ENCODE data around the gene PTPRM.

The PTPRM gene

DNA sequence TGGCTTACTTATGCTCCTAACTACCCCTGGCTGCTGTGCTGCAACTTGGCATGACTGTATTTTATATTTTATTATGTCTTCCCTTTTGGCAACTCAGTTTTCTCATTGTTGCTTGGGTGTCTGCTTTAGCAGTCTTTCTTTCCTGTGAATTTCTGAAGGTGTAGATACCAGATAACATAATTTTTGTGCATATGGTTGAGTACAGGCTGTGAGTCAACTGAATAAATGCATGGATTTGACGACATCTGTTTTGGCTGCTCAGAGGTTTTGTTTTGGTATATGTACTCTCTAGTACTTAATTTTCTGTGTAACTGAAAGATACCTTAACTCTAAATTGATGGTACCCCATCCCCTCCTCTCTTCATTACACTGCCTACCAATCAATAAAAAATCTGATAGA, 303.1 kb downstream of the PTPRM start:
- DNase-seq, result no peak

DNA sequence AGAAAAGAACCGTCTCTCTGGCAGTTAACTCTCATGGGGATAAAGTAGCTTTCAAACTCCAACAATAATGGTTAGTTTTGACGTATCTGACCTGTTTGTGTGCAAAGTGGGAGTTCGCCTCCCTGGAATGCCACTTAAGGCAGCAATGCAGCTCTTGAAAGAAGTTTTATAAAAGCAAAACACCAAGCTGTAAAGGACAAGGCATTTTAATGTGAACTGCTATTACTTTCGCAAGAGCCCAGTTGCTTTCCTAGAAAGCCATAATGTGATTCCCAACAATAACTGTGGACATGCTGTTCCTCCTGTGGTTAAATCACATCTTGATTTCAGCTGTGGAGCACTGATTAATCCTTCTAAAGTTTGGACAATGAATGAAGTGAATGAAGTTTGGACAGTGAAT, 303.7 kb downstream of the PTPRM start:
- peak; percentile 25 for DNase-seq

DNA sequence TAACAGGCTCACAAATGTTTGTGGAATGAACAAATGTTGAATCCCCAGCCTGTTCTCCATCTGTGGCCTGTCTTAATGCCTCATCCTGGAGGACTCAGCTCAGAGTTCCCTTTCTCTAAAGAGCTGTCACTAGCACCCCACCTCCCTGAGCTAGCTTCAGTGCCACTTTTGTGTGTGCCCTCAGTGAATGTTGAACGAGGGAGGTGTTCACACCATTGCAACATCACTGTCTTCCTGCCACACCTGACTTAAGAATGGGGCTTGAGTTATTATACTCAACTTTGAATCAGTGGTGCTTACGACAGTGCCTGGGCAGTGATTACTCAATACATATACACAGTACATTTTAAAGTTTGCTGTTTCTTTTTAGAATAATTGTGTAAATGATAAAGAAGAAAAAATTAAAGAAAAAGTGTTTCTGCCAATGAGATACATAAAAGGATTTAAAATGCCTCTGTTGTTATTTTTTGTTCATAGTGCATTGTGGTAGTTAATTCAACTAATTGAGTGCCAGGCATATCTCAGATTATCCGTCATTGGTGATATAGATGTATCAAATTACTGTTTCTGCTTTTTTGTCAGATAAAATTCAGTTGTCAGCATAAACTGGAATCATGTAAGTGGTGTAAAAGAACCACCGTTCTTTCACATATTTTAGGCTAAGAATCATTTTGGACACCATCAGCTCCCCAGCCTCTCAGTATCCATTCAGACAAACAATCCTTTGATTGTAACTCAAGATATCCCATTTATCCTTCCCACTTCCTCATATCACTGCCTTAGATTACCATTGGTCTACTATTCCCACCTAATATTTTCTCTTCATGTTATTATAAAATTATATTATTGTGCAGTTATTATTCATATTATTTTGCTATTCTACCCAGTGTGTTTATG, 304.7 kb downstream of the PTPRM start:
- peak; percentile 60 for DNase-seq

DNA sequence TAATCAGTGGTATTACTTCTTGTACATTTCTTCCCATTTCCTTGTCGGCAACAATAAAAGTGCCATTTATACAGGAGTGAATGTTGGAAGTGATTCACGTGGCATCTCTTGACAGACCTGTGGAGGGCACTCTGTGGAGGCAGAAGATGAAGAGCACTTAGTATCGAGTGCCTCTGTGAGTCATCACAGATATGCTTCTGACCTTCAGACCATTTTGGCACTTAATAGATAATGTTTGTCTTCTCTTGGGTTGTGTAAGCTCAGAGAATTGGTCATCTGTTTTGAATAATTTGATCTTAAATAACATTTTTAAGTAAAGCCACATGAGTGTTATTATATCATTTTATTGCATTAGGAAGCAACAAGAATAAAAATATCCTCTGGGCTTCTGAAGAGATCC, 305.5 kb downstream of the PTPRM start:
- peak; percentile 80 for DNase-seq

DNA sequence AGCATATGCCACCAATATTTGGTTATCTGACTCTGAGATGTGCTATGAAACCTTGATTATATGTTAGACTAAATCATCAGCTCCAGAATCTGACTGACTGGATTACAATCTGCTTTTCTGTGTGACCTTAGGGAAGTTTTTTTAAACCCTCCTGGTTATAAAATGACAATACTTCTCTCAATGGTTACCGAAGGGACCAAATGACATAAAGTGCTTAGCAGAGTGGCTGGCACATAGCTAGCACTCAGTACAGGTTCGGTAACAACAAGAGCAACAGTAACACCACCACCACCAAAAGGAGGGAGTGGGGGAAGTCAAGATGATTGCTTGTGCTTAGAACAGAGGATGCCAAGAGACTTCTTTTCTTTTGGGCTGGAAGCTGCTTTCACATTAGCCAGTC, 306.2 kb downstream of the PTPRM start:
- DNase-seq, result no peak

DNA sequence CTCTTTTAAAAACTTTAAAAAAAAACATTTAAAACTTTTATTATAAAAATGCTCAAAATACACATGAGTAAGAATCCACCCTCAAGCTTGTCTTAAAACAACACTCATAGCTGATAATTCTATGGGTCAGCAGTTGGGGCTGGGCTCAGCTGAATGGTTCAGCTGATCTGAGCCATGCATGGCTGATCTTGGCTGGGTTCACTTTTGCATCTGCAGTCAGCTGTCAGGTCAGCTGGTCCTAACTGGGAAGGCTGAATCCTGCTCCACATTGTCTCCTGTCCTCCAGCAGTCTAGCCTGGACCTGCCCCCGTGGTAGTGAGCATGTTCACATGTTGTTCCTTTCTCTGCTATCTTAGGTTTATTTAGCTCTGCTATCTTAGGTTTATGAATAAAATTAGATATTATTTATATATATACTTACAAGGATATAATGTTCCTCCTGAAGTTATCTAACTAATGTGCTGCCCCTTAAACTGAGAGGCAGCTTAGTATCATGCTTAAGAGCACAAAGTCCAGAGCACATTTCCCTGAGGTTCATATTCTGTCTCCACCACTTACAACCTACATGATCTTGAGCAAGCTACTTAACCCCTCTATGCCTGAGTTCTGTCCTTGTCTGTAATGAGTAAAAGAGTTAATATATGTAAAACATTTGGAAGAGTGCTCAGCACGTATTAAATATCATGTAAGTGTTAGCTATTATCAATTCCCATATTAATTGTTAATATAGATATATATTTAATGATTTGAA, 309.4 kb downstream of the PTPRM start:
- DNase-seq, result no peak

DNA sequence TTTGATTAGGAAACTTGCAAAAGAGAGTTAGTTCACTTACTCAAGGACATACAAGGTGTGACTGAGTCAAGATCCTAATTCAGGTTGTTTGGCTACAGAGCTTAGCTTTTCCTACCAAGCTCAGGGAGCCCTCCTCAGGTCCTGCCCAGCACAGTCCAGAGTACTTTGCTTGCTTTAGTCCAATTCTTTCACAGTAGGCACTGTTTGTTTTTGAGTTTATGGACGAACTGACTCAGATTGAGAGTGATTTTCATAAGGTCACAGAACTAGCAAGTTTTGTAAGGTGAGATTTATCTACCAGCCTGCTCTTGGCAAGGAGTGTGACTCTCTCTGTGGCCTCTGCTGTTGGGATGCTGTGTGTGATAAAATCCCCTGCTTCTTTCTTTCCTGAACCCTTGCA, 310.5 kb downstream of the PTPRM start:
- no peak for DNase-seq

DNA sequence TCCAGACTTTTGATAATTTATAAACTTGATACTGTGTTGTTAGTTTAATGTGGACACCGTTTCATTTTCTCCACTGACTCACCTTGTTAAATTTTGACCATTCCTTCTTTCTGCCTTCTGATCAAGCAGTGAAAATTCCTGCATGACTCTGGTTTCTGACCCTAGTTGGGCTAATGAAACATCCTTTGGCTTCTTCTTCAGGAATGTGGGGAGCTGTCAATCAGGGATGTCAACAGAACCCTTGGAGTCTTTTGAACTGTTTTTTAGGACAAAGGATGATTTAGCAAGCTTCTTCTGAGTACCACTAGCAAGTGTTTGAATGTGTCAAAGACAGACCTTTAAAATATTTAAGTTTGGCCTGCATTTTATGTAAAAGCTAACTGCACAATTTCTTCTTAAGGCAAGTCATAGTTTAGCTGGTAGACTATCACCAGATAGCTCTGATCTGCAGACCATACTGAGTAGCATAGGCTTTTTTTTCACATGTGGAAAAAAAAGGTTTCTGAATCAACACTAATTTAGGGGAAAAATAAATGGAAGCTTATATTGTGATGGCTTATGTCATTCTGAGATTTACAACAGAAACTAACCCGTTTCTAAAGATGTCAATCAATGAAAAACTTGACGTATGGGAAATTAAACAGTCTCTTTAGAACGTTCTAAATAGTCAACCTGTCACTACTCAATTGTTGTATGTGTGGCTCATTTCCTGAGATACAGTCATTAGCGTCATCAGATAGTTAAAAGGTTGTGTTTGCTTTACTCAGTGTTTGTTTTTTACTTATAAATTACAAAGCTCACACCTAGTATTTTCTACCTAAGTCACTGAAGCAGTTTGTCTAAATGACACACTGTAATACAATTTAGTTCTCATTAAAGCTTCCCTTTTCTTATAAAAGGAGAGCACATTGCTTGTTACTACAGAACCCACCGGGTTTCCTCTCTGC, 311.4 kb downstream of the PTPRM start:
- DNase-seq, result no peak

DNA sequence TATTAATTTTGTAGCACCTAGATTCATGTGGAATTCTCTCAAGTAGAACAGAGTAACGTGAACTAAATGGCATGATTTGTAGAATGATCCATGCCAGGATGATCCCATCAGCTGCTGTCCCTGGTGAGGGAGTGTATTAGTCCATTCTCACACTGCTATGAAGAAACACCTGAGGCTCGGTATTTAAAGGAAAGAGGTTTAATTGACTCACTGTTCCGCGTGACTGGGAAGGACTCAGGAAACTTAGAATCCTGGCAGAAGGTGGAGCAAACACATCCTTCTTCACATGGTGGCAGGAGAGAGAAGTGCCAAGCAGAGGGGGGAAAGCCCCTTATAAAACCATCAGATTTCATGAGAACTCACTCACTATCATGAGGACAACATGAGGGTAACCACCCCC, 312.6 kb downstream of the PTPRM start:
- no peak for DNase-seq

DNA sequence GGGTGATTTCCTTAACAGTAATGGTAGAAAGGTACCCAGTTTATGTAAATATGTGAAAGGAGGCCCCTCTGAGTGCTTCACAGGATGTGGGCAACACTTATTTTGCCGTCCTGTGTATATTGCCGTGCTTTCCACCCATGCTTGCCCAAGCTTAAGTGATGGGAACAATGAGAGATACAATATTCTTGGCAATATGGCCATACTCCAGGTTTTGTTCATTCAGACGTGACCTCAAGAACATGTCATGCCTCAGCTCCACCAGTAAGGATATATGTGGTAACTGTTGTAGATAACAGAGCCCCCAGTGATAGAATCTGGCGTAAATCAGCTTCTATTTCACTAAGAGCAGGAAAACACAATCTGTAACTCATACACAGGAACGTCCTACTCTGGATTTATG, 318.7 kb downstream of the PTPRM start:
- no peak for DNase-seq

DNA sequence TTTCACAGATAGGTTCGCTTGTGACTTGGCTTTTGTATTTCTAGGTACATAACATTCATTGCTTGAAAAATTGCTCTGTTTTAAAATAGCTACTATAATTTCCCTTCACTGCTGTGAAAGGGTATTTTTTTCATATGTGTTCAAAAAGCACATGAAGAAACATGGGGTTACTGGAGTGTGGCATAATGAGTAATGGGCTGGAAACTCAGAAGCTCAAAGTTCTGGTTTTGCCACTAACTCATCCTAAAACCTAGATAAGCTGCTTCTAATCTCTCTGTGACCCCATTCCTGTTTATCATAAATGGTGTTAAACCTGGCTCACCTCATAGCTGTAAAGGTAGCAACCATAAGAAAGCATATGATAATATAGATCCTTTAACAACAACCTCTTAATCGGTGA, 319.3 kb downstream of the PTPRM start:
- DNase-seq, result no peak

DNA sequence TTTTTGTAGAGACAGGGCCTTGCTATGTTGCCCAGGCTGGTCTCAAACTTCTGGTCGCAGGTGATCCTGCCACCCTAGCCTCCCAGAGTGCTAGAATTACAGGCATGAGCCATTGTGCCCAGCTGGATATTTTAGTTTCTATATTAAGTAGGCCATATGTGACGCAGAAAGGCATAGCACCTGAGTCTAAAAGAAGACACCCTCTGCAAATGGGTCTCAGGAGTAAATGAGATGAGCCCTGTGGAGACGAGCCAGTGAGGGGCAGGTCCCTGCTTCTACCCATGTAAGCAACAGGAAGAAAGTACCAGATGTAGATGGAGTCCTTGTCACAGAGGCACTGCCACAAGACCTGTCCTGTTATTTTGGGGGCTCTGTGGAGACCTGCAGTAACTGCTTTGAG, 322.4 kb downstream of the PTPRM start:
- no peak for DNase-seq

DNA sequence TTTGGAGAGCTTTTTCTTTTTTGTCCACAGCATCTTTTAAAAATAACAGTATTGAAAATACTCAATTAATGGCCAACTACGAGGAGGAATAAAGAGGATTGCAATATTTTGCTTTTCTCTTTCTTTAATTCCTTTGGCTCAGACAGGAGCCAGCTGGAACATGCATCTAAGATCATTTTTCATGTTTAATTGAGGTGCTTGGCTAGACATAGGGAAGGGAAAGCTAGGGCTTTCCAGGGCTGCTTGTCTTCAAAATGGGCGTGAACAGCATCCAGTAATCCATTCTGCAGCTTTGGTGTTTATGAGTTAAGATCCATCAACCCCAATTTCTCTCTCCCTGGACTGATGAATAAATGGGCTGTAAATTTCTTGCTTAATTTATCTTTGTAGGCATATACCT, 323.0 kb downstream of the PTPRM start:
- DNase-seq, result no peak

DNA sequence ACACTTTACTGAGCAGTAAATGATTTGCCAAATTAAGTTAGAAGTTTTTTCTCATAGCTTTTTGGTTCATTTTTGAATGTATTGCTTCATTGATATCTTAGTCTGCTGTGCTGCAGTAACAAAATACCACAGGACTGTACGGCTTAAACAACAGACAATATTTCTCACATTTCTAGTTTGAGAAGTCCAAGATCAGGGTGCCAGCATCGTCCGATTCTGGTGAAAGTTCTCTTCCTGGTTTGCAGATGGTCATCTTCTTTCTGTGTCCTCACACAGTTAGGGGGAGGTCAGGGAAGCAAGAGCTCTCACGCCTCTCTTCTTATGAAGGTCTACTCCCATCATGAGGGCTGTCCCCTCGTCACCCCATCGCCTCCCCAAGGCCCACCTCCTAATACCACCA, 325.4 kb downstream of the PTPRM start:
- DNase-seq, result no peak

DNA sequence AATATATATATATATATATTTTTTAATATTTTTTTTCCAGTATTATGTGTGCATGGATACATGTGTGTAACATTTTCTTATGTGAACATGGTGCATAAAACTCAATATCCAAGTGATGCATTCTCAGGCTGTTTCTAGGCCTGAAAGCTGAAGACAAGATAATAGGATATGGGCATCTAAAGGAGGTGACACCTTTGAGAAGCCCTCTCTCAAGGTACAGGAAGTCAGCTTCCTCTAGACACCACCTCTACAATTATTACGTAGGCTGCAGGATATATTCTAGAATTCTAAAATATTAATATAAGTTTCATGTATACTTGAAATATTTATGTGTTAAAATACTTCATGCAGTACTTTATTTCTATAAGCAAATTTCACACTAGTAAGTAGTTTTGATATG, 327.5 kb downstream of the PTPRM start:
- DNase-seq, result no peak

DNA sequence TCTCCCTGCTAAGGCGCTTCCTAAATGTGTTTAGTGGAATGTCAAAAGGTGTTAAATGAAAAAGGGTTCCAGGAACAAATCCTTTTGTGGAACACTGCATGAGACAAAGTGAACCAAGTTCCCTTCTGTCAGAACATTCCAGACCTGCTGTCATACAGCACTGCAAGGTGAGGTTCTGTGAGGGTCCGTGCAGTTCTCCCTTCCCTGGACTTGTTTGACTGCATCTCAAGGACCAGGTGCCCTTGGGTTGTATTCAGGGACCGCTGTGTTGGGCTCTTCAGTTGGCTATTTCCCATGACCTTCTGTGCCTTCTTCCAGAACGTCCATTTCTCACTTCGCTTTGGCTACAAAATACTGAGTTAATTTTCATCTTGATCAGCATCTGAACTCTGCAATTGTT, 328.2 kb downstream of the PTPRM start:
- no peak for DNase-seq

DNA sequence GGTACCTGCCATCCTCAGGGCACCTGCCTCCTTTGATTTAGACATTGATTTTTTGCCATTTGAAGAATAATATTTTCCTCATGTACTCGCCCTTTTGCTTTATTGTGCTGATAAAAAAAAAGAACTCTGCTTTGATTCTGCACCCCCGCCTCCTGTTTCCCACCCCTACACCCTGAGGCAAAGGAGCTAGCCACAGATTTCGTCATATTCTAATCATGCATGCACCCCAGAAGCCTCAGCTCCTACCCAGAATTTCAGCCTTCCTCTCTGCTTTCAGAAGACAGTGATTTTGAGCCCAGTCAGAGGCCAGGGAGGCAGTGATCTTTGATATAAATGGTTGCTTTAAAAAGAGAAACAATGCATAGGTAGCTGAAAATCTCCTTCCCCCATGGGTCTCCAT, 329.0 kb downstream of the PTPRM start:
- DNase-seq, result peak; percentile 42

DNA sequence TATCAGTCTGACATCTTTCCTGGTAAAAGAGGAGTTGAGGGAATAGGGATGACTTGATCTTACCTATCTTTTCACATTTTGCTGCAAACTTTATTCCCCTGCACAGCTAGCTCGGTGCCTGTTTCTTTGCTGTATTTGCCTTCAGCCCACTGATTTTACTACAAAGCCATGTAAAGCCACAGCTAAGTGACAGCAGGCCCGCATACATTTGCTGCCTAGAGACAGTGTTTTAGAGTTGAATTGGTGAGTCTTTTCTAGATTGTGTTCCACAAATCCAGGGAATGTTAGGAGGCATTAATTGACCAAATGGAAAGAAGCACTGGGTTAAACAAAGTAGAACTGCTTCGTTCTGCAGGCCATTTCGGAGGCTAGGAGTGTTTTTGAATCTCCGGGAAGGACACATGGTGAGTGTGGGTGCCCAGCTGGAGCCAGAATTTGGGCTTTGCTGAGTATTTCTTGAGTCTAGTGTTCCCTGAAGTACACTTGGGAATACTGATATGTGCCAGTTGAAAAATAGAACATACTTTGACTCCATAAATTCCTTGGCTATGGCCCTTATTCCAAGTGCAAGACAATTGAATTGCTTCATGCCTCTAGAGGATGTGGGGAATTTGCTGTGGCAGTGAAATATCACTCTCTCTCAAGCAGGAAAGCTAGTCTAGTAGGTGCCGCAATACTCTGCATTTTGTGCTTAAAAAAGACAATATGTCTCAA, 329.8 kb downstream of the PTPRM start:
- DNase-seq, result no peak

DNA sequence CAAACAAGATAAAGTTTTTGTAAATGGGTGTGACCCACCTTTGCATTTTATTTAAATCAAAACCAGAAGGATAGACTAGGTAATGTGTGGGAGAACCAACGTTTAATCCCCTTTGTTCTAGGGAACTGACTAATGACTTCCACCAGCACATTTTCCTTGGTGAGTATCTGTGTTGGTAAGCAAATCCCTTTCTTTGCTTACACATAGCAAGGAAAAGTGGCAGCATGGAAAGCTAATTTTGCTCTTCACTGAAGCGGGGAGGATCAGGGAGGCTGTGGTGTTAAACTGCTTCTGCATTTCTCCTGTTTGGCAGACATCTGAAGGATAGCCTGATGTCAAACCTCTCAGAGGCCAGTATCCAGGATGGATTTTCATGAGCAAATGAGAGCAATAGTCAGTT, 331.1 kb downstream of the PTPRM start:
- DNase-seq, result no peak

DNA sequence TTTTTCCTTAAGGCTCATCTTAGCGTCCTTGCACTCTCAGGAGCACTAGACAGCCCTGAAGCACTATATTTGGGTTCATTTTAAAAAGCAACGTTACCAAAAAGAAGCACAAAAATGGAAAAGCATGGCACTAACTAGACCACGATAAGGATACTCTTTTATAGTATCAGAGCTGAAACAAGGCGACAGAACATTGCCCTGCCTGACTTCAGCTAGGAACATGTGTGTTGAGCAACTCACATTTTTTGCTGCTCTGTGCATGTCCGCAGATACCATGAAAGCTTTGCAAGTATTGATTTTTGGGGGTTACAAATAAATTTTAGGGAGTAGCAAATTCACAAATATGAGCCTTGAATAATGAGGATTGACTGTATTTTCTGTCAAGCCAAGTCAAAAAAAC, 332.0 kb downstream of the PTPRM start:
- no peak for DNase-seq

DNA sequence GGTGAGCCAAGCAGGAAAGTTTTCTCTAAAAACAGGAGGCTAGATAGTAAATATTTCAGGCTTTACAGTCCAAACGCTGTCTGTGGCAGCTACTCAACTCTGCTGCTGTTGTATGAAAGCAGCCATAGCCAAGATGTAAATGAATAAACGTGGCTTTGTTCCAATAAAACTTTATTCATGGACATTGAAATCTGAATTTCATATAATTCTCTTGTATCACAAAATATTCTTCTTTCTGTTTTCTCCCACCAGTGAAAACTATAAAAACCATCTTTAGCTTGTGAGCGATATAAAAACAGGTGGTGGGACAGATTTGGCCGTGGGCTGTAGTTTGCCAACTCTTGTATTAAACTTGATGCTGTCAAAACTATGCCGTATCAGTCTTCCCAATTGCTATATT, 333.0 kb downstream of the PTPRM start:
- DNase-seq, result no peak

DNA sequence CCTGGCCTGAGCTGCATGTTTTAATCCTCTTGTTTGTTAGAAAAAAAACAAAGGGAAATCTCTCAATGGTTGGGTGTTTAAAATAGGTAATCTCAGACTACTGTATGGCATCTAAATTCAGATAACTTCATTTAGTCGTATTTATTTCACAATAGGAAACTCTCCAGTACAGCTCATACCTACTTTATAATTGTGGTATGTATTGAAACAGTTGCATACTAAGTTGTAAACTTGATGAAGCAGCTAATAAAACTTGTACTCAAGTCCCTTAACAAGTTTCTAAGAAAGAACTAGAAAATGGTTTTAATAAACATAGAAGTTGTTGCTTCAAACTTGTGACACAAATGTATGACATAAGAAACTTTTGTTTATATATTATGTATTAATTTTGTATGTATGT, 334.5 kb downstream of the PTPRM start:
- no peak for DNase-seq

DNA sequence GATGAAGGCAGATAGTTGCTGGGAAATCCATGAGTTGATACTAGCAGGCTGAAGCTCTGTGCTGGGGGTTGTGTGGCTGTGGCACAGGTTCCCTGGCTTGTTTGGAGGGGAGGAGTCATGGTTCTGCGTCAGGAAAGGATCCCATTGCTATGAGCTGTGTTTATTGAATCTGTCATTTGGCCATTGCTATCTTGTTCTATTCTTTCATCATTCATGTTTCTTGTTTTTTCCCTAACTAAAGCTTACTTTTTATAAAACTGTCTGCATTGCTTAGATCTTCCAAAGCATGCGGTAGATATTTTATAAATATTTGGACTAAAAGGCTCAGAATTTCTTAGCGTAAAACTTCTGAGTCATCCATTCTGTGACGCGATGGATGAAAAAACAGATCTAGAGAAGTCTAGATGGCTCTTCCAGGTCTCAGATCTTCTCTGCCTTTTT, 335.3 kb downstream of the PTPRM start:
- no peak for DNase-seq

Measured in NCI-H226 (cell line).